Measurements from ENCODE around the gene PRORP.
"Not testable (repeated sequence)": the region's sequence is repeated elsewhere in the genome, so short reads cannot be mapped to it uniquely, and the experiment has no call there.

PRORP gene

GRCh38 chr14:35138585-35138984, 16.2 kb downstream of the PRORP start:
- no peak for DNase-seq (ENCODE audit: low read depth in 2 of 2)

- no peak for DNase-seq (ENCODE audit: low read depth in 2 of 2)
Measured at GRCh38 chr14:35140718-35141581, 18.6 kb downstream of the PRORP start.

GRCh38 chr14:35144029-35144428, 21.7 kb downstream of the PRORP start:
- DNase-seq (ENCODE audit: low read depth in 2 of 2), result no peak

GRCh38 chr14:35146711-35147149, 24.4 kb downstream of the PRORP start:
- DNase-seq (ENCODE audit: low read depth in 2 of 2), result no peak

- no peak for DNase-seq (ENCODE audit: low read depth in 2 of 2)
Measured at GRCh38 chr14:35147186-35147585, 24.8 kb downstream of the PRORP start.

- DNase-seq (ENCODE audit: low read depth in 2 of 2), result no peak
Measured at GRCh38 chr14:35147711-35148110, 25.4 kb downstream of the PRORP start.

GRCh38 chr14:35149239-35149638, 26.9 kb downstream of the PRORP start:
- DNase-seq (ENCODE audit: low read depth in 2 of 2), result no peak

GRCh38 chr14:35152531-35152930, 30.2 kb downstream of the PRORP start:
- DNase-seq (ENCODE audit: low read depth in 2 of 2), result not testable (repeated sequence)

- DNase-seq (ENCODE audit: low read depth in 2 of 2), result no peak
Measured at GRCh38 chr14:35154016-35154415, 31.7 kb downstream of the PRORP start.

GRCh38 chr14:35155962-35156361, 33.6 kb downstream of the PRORP start:
- DNase-seq (ENCODE audit: low read depth in 2 of 2), result no peak

GRCh38 chr14:35158491-35158890, 36.1 kb downstream of the PRORP start:
- DNase-seq (ENCODE audit: low read depth in 2 of 2), result no peak

GRCh38 chr14:35158951-35159653, 36.8 kb downstream of the PRORP start:
- DNase-seq (ENCODE audit: low read depth in 2 of 2), result no peak

- DNase-seq (ENCODE audit: low read depth in 2 of 2), result no peak
Measured at GRCh38 chr14:35159742-35160409, 37.5 kb downstream of the PRORP start.

GRCh38 chr14:35161231-35161630, 38.9 kb downstream of the PRORP start:
- no peak for DNase-seq (ENCODE audit: low read depth in 2 of 2)

- no peak for DNase-seq (ENCODE audit: low read depth in 2 of 2)
Measured at GRCh38 chr14:35163384-35163783, 41.0 kb downstream of the PRORP start.

GRCh38 chr14:35164849-35165248, 42.5 kb downstream of the PRORP start:
- no peak for DNase-seq (ENCODE audit: low read depth in 2 of 2)

- DNase-seq (ENCODE audit: low read depth in 2 of 2), result no peak
Measured at GRCh38 chr14:35167496-35167895, 45.1 kb downstream of the PRORP start.
